A673 (cell line): ENCODE data around the gene PRKG1.

Experiments used
- CTCF ChIP-seq: fragments of 300-800, 200-600 bp; sonication (generic); conservative IDR thresholded peaks from 2 replicates; pipeline ENCODE4 v1.5.1; 2017; ENCODE audit warnings: low read depth, mild to moderate bottlenecking, antibody characterized with exemption, low read length, moderate library complexity, mixed read lengths
- EZH2 ChIP-seq: fragments of 200-600 bp; sonication (generic); IDR thresholded peaks from 2 replicates; pipeline ENCODE4 v1.6.1; 2017; ENCODE audit warnings: borderline replicate concordance, low read depth, mild to moderate bottlenecking, mixed read lengths, antibody characterized with exemption, low read length; ENCODE audit not compliant: poor library complexity, severe bottlenecking

DNA sequence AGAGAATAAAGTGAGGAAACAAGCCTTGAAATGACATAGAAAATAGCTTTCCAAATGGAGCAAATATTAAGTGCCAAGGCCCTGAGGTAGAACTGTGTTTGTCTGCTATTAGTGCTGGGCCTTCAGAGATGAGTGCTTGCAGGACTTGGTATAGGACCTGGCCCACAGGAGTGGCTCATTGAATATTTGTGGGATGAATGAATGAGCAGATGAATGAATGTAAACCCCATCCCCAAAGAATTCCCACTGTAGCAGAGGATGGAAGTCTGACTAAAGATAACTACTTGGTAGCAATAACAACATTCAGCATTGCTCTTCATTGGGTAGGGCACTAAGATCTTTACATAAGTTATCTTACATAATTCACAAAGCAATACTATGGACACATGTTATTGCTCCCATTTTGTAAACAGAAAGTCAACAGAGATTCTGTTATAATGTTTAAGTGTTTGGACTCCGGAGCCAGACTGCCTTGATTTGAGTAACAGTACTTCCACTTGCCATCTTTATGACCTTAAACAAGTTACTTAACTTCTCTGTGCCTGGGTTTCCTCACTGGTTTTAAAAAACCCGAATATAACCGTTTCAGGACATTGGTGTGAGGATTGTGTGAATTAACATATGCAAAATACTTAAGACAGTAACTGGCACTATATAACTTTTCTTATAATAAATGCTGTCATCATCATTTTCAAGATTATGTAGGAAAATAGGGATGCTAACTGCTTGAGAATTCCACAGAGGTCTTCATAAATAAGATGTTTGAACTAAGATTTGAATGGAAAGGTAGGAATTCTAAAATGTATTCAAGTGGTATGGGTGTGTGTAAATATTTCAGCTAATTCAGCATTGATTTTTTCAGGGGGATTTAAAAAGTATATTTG is 141.9 kb downstream of the PRKG1 start:
- TF ChIP-seq CTCF (no peak), EZH2 (no peak)
